PC-9 (cell line): ENCODE data around the gene CNTNAP2. TPM values are rescaled to one million over a fixed set of nuclear protein-coding genes. Genes with fewer than 3 reads are reported as not detected.

Experiments
- BruUV-seq: library from RNA; stranded (reverse); fragments of 400-500 nt; replicated peaks from 2 replicates; lab custom pipeline; 2021; lab: Mats Ljungman, UMichigan
- CTCF ChIA-PET: fragments of 300-600 bp; sonication (Branson Sonifier 250); formaldehyde crosslinking; loops from one replicate; lab custom pipeline; 2022; ENCODE audit warnings: antibody characterized with exemption; lab: Charles Lee
- POLR2A ChIA-PET: fragments of 300-600 bp; sonication (Branson Sonifier 250); formaldehyde crosslinking; loops from one replicate; lab custom pipeline; 2022; ENCODE audit warnings: antibody characterized with exemption; ENCODE audit not compliant: unreplicated experiment; lab: Charles Lee
- DNase-seq, 2 experiments: peaks; one replicate each; pipeline versions ENCODE4 v3.0.0 to v3.0.0-alpha.2; 2015 to 2022; ENCODE audit warnings: mixed read lengths in 1 of 2
- H2AFZ ChIP-seq: fragments of 200-600 bp; sonication (generic); 2 replicates; pipeline ENCODE4 v1.8.1; 2017; ENCODE audit warnings: antibody characterized with exemption
- H3F3A ChIP-seq: fragments of 200-600 bp; sonication (generic); 2 replicates; pipeline ENCODE4 v1.8.1; 2017; ENCODE audit warnings: antibody characterized with exemption, mild to moderate bottlenecking, low read depth; ENCODE audit not compliant: insufficient read depth
- H3K27ac ChIP-seq: fragments of 200-600 bp; sonication (generic); 2 replicates; pipeline ENCODE4 v1.6.1; 2016; ENCODE audit warnings: mixed run types
- H3K27me3 ChIP-seq: fragments of 200-600 bp; sonication (generic); 2 replicates; pipeline ENCODE4 v1.6.1; 2016; ENCODE audit warnings: low read depth, mixed run types; ENCODE audit not compliant: insufficient read depth
- H3K36me3 ChIP-seq: fragments of 200-600 bp; sonication (generic); 2 replicates; pipeline ENCODE4 v1.6.1; 2016; ENCODE audit warnings: low read depth, mixed run types
- H3K4me1 ChIP-seq: fragments of 200-600 bp; sonication (generic); replicated peaks from 2 replicates; pipeline ENCODE4 v1.6.1; 2016; ENCODE audit warnings: mixed run types; ENCODE audit not compliant: insufficient read depth
- H3K4me2 ChIP-seq: fragments of 200-600 bp; sonication (generic); 2 replicates; pipeline ENCODE4 v1.6.1; 2017; ENCODE audit warnings: mixed run types
- H3K4me3 ChIP-seq: fragments of 200-600 bp; sonication (generic); 2 replicates; pipeline ENCODE4 v1.6.1; 2016; ENCODE audit warnings: mixed run types
- H3K79me2 ChIP-seq: fragments of 200-600 bp; sonication (generic); 2 replicates; pipeline ENCODE4 v1.6.1; 2017; ENCODE audit warnings: low read depth, mixed run types
- H3K9me2 ChIP-seq: fragments of 200-600 bp; sonication (generic); 2 replicates; pipeline ENCODE4 v1.8.1; 2017; ENCODE audit warnings: mild to moderate bottlenecking; ENCODE audit not compliant: insufficient read depth
- H3K9me3 ChIP-seq: fragments of 200-600 bp; sonication (generic); 2 replicates; pipeline ENCODE4 v1.8.1; 2016; ENCODE audit warnings: low read depth; ENCODE audit not compliant: insufficient read depth
- H4K20me1 ChIP-seq: fragments of 200-600 bp; sonication (generic); 2 replicates; pipeline ENCODE4 v1.8.1; 2017; ENCODE audit not compliant: insufficient read depth
- EZH2 ChIP-seq: fragments of 200-600 bp; sonication (generic); IDR thresholded peaks from 2 replicates; pipeline ENCODE4 v1.8.0; 2017; ENCODE audit warnings: antibody characterized with exemption, low read depth
- intact Hi-C: fragments of 100-400 bp; cut with micrococcal nuclease; formaldehyde crosslinking; loops from one replicate; pipeline ENCODE4 v1.10.0; 2022; ENCODE audit not compliant: unreplicated experiment
- total RNA-seq: library from RNA; stranded (reverse); gene quantifications from 2 replicates; pipeline ENCODE4 v1.2.3, GENCODE V29; 2021
- TF ChIP-seq, protein P1 (sequence below): fragments of 200-600 bp; sonication (generic); conservative IDR thresholded peaks from 2 replicates; pipeline ENCODE4 v1.6.1; 2017; ENCODE audit warnings: mixed run types, antibody characterized with exemption, mild to moderate bottlenecking, moderate library complexity

CNTNAP2 gene
- total RNA-seq, 1 experiment from 2014 or later: not detected

- CTCF ChIA-PET: no interaction called here
Measured at GRCh38 chr7:147539685-147540084, 1423.1 kb downstream of the CNTNAP2 start.

DNA sequence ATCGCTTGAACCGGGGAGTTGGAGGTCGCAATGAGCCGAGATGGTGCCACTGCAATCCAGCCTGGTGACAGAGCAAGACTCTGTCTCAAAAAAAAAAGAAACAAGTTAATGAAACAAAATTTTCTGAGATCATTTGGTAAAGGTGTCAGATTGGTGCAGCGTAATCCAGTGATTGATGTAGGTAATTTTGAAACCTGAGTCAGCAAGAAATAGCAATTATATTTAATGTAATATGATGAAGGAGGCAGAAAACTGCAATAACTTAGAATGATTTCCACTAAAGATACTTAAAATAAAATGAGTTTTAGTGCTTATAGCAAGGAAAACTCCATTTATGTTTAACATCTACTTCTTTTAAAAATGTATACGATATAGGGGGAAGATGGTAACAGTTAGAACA lies 1424.1 kb downstream of the CNTNAP2 start:
- Histone ChIP-seq H3K9me3 (no peaks in the 10 kb centered on the region), H3K4me1 (no peaks in the 10 kb centered on the region), H3K9me2 (no peaks in the 10 kb centered on the region), H3K79me2 (no peaks in the 10 kb centered on the region), H3K36me3 (no peaks in the 10 kb centered on the region), H3K4me2 (no peak overlapping the region), H3F3A (no peaks in the 10 kb centered on the region), H2AFZ (no peak overlapping the region), H4K20me1 (no peaks in the 10 kb centered on the region), H3K4me3 (no peak overlapping the region), H3K27ac (no peak overlapping the region), H3K27me3 (no peaks in the 10 kb centered on the region)
- ChIA-PET CTCF (no interaction called here), POLR2A (no interaction called here)
- BruUV-seq: no TSS peak
- TF ChIP-seq EZH2: no peak
- TF ChIP-seq, protein P1, sequence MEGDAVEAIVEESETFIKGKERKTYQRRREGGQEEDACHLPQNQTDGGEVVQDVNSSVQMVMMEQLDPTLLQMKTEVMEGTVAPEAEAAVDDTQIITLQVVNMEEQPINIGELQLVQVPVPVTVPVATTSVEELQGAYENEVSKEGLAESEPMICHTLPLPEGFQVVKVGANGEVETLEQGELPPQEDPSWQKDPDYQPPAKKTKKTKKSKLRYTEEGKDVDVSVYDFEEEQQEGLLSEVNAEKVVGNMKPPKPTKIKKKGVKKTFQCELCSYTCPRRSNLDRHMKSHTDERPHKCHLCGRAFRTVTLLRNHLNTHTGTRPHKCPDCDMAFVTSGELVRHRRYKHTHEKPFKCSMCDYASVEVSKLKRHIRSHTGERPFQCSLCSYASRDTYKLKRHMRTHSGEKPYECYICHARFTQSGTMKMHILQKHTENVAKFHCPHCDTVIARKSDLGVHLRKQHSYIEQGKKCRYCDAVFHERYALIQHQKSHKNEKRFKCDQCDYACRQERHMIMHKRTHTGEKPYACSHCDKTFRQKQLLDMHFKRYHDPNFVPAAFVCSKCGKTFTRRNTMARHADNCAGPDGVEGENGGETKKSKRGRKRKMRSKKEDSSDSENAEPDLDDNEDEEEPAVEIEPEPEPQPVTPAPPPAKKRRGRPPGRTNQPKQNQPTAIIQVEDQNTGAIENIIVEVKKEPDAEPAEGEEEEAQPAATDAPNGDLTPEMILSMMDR: no peak
- DNase-seq: no peak
- intact Hi-C loops: no loop called here

More at GRCh38 chr7:147539685-147540084, 1423.1 kb downstream of the CNTNAP2 start:
- H3F3A ChIP-seq: no peaks in the 10 kb centered on the region
- TF ChIP-seq, protein P1: no peak
- TF ChIP-seq EZH2: no peak
- POLR2A ChIA-PET: no interaction called here
- no peak overlapping the region for H3K27ac ChIP-seq
- H3K79me2 ChIP-seq: no peaks in the 10 kb centered on the region
- H3K4me3 ChIP-seq: no peak overlapping the region
- H4K20me1 ChIP-seq: no peaks in the 10 kb centered on the region
- H3K4me1 ChIP-seq: no peaks in the 10 kb centered on the region
- H3K27me3 ChIP-seq: no peaks in the 10 kb centered on the region
- H3K4me2 ChIP-seq: no peak overlapping the region
- no peaks in the 10 kb centered on the region for H3K9me2 ChIP-seq
- H2AFZ ChIP-seq: no peak overlapping the region
- no TSS peak for BruUV-seq
- no peaks in the 10 kb centered on the region for H3K9me3 ChIP-seq
- DNase-seq: no peak
- H3K36me3 ChIP-seq: no peaks in the 10 kb centered on the region
- intact Hi-C loops: no loop called here

DNA sequence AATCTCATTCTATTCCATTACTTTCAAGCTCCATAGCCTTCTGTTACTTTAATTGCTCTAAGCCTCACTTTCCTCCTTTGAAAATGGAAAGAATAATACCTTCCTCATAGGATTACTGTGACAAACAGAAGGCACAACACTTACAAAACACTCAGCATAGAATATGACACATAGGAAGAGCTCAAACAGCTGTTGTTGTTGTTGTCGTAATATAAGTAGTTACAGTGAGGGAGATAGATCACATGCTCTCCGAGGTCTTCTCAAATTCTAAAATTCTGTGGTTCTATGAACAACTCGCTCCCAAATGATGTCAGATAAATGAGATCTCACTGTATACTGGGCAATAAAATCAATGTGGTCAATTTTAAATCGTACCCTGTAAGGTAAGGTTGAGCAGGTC lies 1424.7 kb downstream of the CNTNAP2 start:
- Histone ChIP-seq H3K9me3 (no peaks in the 10 kb centered on the region), H3K9me2 (no peaks in the 10 kb centered on the region), H3K36me3 (no peaks in the 10 kb centered on the region), H3F3A (no peaks in the 10 kb centered on the region), H3K27ac (no peak overlapping the region), H3K4me3 (no peak overlapping the region), H3K4me1 (no peaks in the 10 kb centered on the region), H2AFZ (no peak overlapping the region), H3K79me2 (no peaks in the 10 kb centered on the region), H4K20me1 (no peaks in the 10 kb centered on the region), H3K4me2 (no peak overlapping the region), H3K27me3 (no peaks in the 10 kb centered on the region)
- DNase-seq: no peak
- ChIA-PET CTCF (no interaction called here), POLR2A (no interaction called here)
- TF ChIP-seq EZH2: no peak
- TF ChIP-seq, protein P1: no peak
- BruUV-seq: no TSS peak
- intact Hi-C loops: no loop called here
